ENCODE measurements around the gene TXLNG.

The TXLNG gene

DNA sequence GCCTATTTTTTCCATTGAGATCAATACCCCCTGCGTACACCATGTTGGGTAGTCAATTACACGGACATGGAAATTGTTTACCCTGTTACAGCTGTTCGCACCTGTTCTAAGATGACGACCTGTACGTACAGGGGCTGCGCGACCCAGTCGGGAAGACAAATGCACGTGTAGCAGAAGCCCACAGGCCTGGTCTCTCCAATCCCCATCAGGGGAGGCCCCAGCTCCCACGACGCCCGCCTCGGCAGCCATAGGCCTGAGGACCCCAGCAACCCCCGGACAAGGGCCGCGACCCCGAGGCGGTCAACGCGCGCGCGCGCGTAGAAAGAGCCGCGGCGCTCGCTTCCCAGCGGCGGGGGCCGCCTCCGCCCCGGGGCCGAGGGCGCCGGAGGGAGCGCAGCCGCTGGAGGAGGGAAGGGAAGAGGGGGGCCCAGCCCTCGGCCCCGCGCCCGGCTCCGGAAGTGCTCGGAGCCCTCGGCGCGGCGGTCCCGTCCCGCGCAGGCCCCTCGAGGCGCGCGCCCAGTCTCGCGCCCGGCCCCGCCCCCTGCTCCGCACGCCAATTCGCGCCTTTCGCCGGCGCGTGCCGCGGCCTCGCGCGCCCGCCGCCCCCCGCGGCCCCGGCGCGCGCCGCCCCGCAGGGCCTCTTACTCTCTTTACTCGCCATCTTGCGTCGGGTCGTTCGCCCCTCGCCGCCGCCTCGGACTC lies 83.3 kb downstream of the TXLNG start:
- H3K27ac ChIP-seq = peak overlapping the region; percentile 72
- no peak for DNase-seq (ENCODE audit: low read depth, low spot score)

DNA sequence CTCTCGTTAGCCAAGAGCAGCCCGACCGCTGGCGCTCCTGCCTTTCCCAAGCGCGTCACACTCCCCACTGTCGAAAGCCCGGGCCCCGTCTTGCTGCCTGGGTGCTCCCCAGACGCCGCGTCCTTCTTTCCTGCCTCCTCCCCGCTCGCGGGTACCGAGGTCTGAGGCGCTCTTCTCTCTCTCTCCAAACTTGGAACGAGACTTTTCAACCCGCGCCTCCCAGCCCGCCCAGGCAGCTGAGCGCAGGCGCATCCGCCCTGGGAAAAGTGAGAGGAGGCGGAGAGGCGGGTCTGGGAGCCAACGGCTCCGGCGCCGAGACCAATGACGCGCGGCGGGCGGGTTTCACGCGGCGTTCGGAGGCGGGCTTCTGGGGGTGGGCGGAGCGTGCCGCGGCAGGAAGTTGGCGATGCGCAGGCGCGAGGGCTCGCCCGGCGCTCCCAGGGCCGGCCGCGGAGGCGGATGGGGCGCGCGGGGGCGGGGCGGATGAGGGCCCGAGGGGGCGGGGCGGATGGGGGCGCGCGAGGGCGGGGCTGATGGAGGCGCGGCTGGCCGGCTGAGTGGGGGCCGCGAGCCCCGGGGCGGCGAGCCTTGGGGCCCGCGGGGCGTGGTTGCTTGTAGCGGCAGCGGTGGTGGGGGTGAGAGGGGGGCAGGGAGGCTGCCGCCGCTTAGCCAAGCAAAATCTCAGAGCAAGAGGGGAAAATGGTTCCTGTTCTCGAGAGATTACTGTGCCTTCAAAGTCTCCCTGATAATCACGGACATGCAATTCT lies 84.0 kb downstream of the TXLNG start, which contains the start of gene RBBP7:
Gene RBBP7, minus strand, starts transcription at position 268 of the 767 bp plus-strand sequence. CDS start 309 bp downstream, outside the sequence.
- peak; percentile 41 for DNase-seq (ENCODE audit: low read depth, low spot score)
- H3K27ac ChIP-seq = peak within 1 kb of the TSS; percentile 72

DNA sequence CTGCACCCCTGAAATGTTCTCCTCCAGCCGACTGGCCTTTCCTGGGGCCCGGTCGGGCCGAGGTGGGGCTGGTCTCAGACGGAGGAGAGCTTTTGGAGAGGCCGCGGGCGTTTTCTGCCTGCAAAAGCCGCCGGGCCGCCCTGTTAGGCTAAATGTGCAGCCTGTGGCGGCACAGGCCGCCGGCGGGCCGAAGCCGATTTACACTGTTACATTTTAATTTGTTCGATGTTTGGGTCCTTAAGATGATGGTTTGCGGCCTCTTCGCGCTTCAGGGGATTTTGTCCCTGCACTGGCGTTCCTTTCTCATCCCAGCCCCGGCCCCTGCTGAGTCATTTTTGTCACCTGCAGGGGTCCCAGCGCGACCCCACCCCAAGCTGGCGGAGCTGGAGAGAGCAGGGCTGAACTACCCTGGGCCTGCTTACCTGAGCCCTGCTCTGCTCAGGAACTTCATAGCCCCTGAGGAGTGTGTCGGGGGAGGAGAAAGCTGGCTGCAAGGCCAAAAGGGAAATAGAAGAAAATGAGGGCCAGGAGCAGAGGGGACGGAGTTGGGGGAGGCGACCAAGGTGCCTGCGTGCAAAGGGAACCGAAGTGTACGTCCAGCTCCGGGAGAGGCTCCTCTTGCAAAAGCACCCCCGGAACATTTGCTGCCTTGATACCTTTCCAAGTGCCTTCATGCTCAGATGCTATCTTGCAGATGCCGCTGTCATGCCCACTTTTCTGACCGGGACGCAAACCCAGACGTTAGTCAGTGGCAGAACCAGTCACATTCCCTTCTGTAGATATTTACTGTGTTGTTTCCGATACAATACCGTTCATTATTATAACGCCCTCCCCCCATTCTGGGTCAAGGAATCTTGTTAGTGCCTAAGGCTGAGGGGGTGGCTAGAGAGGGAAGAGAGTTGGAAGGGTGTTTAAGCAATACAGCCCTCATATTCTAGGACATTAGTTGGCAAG lies 84.9 kb downstream of the TXLNG start:
- peak overlapping the region; percentile 72 for H3K27ac ChIP-seq
- no peak for DNase-seq (ENCODE audit: low read depth, low spot score)

DNA sequence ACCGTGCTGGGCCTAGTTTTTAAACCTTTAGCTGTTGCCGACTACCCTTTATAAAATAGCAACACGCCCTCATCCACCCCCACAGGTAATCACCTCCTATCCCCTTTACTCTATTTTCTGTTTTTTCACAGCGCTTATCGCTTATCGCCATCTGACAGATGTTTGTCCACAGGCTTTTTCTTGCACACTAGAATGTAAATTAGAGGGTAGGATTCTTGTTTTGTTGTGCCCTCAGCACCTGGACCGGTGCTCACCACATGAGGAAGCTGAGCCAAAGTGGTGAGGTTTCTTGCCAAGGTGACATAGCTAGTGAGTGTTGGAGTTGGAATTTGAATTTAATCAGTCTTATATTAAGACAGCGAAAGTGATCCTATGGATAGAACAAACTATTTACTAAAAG lies 86.8 kb downstream of the TXLNG start:
- no peak for DNase-seq (ENCODE audit: low read depth, low spot score)
- no peak overlapping the region for H3K27ac ChIP-seq

DNA sequence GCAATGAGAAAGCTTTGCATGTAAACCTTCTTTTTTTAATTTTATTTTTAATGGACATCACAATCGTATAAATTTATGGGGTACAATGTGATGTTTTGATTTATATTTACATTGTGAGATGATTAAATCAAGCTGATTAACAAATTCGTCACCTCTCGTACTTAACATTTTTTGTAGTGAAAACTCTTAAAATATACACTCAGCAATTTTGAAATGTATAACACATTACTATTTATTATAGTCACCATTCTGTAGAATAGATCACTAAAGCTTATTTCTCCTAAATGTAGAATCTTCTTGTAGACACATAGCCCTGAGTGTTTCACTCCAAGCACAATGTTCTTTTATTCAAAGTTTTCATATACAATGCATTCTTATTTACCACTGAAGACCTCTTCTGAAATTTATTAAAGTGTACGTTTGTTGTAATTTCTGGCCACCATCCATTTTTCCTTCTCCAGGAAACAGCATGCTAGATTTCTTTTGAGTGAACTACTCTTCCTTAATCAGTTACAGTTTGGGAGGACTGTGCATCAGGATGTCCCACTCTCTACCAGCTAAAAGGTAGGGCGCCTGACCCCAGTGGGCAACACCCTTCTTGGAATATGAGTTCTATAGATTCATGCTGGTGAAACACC lies 88.3 kb downstream of the TXLNG start:
- no peak overlapping the region for H3K27ac ChIP-seq
- DNase-seq (ENCODE audit: low read depth, low spot score) = no peak

DNA sequence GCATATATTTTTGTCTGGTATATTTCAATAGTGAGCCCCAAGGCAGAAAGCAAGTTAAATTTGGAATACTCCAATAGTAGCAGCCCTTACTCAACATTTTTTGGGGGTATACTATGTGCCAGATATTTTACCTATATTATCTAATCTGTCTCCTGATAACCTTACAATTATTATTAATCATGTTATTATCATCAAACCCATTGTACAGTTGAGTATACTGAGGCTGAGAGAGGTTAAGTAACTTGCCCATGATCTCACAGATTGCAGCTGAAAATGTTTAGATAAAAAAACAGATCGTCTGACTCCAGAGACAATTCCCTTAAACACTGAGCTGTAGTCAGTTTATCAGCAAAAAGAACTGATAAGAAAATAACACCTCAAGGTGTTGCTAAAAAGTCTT lies 90.4 kb downstream of the TXLNG start:
- DNase-seq (ENCODE audit: low read depth, low spot score) = no peak
- H3K27ac ChIP-seq = no peak overlapping the region

DNA sequence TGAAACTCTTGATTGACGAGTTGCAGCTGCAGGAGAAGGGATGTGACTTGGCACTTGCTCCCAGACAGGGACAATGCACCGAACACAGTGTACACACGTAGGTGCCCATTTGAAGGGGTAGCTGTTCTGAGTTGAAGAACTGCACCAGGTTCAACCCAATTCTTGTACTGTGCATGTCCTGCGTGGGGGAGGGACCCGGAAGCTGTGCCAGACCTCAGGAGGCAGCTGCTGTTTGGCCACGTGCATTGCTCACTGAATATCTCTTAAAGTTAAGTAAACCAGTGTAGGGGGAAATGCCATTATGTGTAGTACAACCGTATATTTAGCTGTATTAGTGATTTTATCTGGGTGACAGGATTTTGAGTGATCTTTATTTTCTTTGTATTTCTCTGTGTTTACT lies 95.9 kb downstream of the TXLNG start:
- H3K27ac ChIP-seq = no peak overlapping the region
- no peak for DNase-seq (ENCODE audit: low read depth, low spot score)

DNA sequence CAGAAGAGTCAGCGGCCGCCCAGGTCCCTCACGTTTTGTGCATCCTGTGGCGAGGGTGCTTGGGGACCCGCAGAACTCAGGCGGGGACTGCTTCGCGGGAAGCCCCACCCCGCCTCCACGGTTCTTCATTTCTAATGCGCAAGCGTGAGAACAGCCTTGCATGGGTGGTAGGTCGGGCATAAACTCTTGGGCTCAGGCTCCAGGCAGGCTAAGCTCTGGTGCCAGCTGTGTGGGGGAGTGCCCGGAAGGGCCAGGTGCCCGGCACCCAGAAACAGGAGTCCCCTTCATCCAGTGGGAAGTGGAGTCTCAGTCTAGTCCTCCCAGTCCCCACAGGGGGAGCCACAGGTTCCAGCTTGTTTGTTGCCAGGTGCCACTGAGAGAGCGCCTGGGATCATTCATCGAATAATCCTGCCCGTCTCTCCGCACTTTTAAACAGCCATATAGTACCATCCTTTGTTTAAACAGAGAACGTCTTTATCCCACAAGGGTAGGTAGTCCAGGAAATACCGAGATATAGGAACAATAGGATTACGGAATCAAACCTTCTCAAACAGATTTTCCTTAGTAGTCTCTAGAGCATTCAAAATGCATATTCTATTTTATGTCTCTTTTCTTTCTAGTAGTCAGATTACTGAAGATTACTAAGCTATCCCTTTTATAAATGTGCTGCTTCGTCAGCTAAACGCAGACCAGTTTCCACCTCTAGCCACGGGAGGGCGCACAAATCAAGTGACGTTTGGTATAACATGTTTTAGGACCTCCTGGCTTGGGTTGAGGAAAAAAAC lies 96.6 kb downstream of the TXLNG start:
- H3K27ac ChIP-seq = peak overlapping the region; percentile 48
- no peak for DNase-seq (ENCODE audit: low read depth, low spot score)

DNA sequence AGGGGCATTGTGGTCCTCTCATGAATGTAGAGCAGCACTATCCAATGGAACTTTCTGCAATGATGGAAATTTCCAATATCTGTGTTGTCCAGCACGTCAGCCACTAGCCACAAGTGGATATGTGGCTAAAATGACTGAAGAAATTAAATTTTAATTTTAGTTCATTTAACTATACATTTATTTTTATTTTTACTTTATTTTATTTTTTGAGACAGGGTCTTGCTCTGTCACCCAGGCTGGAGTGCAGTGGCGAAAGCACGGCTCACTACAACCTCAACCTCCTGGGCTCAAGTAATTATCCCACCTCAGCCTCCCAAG lies 97.2 kb downstream of the TXLNG start:
- DNase-seq (ENCODE audit: low read depth, low spot score) = no peak
- peak overlapping the region; percentile 48 for H3K27ac ChIP-seq

DNA sequence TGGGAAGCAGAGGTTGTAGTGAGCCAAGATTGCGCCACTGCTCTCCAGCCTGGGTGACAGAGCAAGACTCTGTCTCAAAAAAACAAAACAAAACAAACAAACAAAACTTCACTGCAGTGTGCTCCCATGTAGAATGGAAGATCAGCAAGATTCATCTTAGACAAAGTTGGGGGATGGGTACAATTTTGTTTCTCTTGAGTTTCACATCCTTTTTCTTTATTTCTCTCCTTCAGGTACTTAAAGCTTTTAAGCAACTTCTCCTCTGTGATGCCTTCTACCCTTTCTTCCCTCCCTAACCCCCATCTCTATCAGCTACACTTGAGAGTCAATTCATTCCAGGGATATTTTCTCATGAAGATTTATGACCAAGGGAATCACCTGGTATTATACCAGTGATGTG lies 99.4 kb downstream of the TXLNG start:
- no peak overlapping the region for H3K27ac ChIP-seq
- no peak for DNase-seq (ENCODE audit: low read depth, low spot score)

DNA sequence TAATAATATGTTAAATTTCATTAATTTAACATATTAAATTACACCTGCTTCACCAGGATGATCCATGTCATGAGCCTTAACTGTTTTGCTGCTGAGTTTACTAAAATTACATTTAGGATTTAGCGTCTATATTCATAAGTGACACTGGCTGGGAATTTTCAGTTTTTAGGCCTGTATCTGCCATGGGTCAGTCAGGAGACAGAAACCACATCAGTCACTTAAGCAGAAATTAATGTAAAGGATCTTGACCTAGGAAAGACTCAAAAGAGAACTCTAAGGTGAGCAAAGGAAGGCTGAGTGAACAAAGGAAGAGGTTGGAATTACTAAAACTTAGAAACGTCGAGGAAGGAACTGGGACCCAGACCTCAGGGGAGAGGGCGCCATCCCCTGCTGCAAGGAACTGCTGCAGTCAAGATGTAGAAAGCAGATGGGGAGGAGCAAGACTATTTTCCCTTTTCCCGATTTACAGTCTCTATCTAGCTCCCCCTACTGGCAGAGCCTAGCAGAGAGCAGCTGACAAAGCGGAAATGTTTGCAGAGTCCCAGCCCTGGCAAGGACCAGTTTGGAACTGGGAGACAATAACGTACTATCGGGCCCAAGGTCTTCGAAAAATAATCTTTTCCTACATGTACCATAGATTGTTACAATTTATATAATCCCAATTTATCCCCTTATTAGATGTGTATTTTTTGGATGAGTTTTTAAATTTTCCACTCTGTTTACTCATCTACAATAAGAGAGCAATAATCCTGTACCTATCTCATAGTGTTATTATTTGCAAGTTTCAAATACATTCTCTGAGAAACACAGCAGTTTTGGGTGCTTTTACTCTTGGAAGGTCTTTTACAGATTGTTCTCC lies 106.5 kb downstream of the TXLNG start:
- no peak for DNase-seq (ENCODE audit: low read depth, low spot score)
- H3K27ac ChIP-seq = no peak overlapping the region
